ENCODE results near the gene TNFAIP8L1.

DNA sequence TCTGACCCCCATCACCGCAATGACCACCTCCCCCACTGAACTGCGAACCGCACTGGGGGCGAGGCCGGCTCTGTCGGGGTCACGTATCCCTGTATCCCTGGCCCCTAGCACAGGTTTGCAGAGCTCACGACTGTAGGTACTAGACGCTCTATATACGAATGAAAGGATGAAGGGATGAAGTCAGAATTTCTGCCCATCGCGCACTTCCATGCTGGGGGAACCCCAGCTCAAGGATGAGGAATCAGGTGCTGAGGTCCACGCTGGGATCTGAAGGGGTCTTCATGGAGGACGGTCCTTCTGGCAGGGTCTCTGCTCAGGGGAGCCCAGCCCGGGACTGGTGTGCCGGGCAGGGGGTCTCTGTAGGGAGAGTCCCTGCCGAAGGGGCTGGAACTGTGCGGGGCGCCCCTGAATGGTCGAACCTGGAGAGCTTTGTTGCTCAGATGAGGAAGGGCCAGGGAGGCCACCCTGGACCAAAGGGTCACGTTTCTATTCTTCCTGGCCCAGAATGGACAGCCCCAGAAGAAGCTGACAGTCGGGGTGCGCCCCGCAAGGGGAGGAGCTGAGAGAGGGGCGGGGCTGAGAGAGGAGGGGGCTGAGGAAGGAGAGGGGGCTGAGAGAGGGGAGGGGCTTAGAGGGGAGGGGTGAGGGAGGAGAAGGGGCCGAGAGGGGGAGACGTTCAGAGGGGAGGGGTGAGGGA is 41.9 kb upstream of the TNFAIP8L1 start:
- TF ChIP-seq, protein P1, sequence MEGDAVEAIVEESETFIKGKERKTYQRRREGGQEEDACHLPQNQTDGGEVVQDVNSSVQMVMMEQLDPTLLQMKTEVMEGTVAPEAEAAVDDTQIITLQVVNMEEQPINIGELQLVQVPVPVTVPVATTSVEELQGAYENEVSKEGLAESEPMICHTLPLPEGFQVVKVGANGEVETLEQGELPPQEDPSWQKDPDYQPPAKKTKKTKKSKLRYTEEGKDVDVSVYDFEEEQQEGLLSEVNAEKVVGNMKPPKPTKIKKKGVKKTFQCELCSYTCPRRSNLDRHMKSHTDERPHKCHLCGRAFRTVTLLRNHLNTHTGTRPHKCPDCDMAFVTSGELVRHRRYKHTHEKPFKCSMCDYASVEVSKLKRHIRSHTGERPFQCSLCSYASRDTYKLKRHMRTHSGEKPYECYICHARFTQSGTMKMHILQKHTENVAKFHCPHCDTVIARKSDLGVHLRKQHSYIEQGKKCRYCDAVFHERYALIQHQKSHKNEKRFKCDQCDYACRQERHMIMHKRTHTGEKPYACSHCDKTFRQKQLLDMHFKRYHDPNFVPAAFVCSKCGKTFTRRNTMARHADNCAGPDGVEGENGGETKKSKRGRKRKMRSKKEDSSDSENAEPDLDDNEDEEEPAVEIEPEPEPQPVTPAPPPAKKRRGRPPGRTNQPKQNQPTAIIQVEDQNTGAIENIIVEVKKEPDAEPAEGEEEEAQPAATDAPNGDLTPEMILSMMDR (IDR thresholded peaks at IDR 0.05) = no peak
- no peak for TF ChIP-seq POLR2A (IDR thresholded peaks at IDR 0.05)

Data from thyroid gland (tissue), 4 donors.